Panc1 (cell line): ENCODE results near the gene ATP5F1D.

Experiments
- CTCF ChIP-seq: fragments of 450-650 bp; IDR thresholded peaks from 2 replicates; pipeline ENCODE4 v1.5.1; 2017; ENCODE audit warnings: mild to moderate bottlenecking
- POLR2AphosphoS5 ChIP-seq: IDR thresholded peaks from 2 replicates; pipeline ENCODE4 v1.6.1; 2012; ENCODE audit warnings: mild to moderate bottlenecking, low read depth, low read length, moderate library complexity

- TF ChIP-seq CTCF (no peak), POLR2AphosphoS5 (no peak)
These were observed 9.6 kb upstream of the ATP5F1D start for GRCh38 chr19:1231729-1232637.
